ENCODE results near the gene RABL6.
"Not testable (repeated sequence)": the region's sequence is repeated elsewhere in the genome, so short reads cannot be mapped to it uniquely, and the experiment has no call there.

RABL6 gene

DNA sequence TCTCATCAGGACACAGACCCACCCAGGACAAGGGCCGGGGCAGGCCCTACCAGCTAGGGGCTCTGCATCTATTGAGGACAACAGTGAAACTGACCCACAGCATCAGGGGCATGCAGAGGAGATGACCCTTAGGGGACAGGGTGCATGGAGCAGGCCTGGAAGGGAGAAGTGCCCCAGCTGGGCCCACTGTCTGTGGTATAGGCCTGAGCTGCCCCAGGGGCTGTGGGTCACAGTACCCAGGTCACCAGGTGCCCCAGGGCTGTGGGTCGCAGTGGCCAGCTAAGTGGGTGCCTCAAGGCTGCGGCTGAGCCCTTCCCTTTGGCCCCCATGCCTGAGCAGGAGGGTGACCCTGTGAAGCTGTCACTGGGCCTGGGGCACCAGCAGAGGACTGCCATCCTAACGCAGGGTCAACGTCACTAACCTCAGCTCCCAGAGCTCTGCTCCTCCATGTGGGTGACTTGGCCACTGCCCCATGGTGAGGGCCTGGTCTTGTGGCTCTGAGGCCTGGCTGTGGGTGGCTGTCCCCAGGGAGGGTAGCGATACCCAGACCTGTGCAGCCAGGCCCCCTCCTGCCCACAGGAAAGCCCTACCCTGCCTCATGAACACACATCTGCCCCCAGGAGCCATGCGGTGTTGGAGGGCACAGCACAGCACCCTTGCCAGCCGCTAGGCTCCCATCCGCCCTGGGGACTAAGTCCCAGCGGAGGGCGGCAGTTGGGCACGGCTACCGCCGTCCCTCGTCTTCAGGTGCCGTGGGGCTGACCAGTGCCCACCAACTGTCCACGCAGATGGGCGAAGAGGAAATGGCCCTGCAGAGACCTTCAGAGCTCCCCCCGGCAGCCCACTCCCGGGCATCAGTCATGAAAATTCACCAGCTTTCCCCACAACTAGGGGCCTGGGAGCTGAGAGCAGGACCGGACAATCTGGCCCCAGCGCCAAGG lies 53.5 kb downstream of the RABL6 start:
- no peak for DNase-seq

DNA sequence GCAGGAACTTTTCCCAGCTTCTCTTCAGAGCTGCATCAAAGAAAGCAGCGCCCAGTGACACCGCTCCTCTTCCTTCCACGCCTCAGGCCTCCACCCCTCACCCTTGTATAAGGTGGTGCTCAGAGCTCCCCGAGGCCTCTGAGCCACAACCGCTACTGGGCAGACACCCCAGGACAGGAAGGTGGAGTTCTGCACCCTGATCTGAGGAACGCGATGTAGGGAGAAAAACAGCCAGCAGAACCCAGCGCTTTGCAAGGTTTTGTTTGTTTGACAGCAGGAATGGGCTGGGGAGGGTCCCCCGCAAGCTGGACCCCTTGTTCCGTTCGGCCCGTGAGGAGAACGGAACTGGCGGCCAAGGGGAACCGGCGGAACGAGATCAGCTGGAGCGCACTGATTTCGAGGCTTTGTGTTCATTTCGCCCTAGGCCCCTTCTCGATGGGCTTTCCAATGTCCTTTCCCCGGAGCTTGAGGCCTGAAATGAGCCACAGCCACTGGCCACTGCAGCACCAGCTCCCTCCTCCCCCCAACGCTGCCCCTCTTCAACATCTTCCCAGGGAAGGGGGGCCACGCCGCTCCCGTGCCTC lies 54.2 kb downstream of the RABL6 start:
- no peak for DNase-seq

DNA sequence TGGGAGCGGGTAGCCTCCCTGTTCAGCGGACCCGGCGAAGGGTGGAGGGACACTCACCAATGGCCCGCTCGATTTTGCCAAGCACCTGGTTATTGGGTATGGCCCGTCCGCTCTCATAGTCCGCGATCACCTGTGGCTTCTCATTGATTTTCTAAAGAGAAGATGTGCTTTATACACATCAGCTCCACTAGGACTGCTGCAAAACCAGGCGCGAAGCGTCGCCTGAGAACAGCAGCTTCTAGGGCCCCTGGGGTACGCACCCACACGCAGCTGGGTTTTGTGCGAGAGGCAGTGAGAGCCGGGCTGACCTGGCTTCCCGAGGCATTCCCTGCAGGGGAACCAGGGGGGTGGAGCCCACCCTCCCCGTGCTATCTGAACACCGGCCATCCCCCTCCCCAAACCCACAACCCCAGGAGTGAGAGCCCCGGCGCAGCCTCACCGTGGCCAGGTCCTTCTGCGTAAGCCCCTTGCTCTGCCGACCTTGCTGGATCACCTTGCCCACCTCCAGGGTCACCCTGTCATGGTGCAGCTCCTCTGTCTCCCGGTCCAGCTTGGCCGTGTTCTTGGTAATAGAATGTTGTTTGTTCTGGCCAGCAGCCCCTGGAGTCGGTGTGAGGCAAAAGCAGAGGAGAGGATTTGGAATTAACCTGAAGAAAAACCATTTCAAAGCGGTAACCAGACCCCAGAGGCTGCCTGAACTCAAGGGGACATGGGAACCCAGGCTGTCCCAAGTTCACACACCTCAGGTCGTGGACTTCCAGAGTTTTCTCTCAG lies 55.3 kb downstream of the RABL6 start:
- DNase-seq: no peak

DNA sequence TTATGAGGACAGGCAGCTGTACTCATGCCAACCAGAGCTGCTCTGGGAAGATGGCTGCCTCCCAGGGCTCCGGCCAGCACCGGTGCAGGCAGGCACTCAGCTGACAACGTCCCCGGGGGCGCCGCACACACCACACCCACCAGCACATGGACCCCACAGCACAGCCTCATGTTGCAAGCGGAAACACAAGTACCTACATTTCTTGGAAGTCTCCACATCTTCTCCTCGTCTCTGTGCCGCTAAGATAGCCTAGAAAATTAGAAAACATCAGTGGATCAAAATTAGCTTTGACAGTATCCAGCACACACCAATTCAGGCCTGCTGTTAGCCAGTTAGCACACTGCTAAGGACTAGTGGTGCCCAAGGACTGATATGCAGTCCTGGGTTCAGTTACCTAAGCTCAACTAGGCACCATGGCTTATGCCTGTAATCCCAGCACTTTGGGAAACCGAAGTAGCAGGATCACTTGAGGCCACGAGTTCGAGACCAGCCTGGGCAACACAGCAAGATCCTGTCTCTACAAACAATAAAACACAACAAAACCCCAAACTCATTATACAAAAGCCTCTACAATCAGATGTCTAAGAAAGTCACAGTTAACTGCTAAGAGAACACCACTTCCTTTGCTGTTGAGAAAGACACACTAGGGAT lies 56.0 kb downstream of the RABL6 start:
- no peak for DNase-seq

DNA sequence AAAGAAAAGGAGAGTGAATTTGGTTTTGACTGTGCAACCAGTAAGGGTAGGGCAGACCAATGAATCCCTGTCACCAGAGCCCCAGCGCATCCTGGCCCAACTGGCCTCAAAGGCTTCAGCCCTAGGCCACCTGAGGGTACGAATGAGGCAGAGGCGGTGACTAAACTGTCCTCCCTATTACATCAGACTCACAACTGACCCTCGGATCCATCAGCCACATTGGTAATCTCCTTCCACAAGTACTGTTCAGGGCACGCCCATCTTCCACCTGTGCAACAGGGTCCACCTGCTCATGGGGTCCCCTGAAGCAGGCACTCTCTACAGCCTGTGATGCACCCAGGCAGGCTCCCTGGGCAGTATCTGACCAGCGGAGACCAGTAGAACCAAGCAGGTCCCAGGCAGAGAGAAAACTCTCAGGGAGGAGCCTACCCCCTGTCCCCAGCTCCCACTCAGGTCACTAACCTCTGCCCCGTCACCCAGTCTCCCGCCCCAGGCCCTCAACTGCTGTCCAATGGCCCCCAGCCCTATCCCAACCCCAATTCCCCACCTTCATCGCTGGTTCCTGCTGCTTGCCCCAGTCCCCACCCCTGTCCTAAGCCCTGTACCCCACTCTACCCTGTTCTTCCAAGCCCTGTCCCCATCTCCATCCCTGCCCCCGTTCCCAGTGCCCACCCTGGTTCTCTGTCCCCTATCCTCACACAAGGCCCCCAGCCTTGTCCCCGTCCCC lies 57.5 kb downstream of the RABL6 start:
- DNase-seq: no peak

DNA sequence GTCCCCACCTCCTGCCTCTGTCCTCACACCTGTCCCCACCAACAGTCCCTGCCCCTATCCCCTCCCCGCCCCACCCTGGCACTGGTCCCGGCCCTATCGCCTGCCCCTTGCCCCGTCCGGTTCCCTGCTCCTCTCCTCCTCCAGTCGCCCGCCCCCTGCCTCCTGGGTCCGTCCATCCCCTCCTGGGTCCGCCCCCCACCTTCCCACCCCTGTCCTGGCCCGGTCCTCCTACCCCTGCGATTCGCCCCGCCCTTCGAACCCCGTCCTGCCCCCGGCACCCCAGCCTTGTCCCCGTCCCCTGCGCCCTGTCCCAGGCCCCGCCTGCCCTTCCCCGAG lies 58.0 kb downstream of the RABL6 start:
- DNase-seq: no peak

DNA sequence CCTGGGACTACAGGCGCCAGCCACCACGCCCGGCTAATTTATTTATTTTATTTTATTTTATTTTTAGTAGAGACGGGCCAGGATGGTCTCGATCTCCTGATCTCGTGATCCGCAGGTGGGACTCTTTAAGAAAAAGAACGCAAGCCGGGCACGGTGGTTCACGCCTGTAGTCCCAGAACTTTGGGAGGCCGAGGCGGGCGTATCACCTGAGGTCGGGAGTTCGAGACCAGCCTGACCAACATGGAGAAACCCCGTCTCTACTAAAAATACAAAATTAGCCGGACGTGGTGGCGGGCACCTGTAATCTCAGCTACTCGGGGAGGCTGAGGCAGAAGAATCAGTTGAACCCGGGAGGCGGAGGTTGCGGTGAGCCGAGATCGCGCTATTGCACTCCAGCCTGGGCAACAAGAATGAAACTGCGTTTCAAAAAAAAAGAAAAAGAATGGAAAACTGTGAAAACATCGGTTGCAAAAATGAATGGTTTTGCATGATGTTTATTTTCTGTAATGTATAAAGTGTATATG lies 59.2 kb downstream of the RABL6 start:
- DNase-seq: not testable (repeated sequence)

DNA sequence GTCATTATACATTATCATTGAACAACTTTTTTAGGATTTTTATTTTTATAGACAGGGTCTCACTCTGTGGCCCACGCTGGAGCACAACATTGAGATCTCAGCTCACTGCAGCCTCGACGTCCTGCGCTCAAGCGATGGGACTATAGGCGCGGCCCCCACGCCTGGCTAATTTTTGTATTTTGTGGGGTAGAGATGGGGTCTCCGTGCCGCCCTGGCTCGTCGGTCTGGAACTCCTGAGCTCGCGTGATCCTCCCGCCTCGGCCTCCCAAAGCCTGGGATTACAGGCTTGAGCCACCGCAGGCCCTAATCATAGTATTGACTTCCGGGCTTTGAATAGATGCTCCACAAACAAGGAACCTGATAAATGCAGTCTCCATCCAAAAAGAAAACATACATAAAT lies 59.7 kb downstream of the RABL6 start:
- no peak for DNase-seq

DNA sequence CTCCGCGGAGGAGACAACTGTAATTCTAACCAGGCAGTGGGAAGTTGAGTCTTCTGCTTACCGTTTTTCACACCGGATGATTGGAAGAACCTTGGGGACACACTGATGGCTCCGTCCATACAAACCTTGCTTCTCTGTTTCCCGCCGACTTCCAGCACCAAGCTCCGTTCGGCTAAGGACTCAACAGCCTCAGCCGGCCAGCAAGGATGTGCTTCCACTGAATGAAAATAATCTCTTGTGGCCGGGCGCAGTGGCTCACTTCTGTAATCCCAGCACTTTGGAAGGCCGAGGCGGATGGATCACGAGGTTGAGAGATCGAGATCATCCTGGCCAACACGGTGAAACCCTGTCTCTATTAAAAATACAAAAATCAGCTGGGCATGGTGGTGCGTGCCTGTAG lies 60.2 kb downstream of the RABL6 start:
- no peak for DNase-seq

DNA sequence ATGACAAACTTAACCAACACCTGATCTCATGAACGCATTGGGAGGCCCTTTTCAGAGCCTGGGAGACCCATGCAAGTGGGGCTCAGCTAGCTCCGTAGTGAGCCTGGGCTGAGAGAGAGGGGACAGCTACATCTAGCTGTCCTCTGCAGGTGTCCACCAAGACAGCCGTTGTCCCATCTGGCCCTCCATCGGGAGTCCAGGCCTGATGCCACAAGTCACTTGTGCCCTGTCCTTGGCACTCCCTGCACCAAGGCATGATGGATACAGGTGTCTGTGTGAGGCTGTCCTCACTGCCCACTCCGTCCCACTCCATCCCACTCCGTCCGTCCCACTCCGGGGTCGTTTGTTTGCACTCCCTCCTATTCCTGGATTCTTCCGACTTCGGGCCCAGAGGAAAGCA lies 60.9 kb downstream of the RABL6 start:
- DNase-seq: no peak

DNA sequence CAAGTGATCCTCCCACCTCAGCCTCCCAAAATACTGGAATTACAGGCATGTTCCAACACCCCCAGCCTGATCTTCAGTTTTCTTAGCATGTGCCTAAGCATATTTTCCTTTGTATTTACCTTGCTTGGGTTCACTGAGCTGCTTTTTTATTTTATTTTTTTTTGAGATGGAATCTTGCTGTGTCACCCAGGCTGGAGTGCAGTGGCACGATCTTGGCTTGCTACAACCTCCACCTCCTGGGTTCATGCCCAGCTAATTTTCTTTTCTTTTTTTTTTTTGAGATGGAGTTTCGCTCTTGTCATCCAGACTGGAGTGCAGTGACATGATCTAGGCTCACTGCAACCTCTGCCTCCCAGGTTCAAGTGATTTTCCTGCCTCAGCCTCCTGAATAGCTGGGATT lies 61.9 kb downstream of the RABL6 start:
- not testable (repeated sequence) for DNase-seq

DNA sequence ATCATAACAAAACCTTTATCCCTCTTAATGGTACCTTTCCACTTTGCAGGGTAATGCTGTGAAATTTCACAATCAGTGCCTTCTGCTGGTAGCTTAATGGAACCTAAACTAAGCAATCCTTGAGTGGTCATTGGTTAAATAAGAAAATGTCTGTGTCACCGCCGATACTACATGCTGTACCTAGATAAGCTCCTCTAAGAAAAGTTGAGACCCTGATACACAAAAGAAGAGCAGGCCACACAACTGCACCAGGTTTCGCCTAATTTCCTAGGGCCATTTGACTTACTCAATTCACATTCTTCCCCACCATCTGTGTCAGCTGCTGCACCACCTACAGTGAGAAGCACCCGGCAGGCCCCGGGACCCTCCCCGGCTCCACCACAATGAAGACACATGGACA lies 67.4 kb downstream of the RABL6 start:
- DNase-seq: no peak

DNA sequence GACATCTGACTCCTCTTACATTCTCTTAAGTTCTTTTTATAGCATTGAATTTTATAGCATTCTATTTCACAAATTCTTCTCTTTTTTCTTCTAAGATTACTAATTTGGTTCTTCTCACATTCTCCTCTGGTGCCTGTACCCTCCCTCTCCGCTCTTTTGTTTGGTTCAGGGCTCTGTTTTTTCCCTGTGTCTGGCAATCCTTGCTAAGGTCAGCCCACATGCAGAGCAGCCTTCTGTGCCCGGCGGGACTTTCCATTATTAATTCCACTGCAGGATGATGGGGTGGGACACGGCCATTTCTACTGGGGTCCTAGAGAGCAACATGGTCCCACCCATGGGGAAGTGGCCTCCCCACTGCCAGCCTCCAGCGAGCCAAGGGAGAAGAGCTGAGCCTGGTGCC lies 68.7 kb downstream of the RABL6 start:
- DNase-seq: no peak

DNA sequence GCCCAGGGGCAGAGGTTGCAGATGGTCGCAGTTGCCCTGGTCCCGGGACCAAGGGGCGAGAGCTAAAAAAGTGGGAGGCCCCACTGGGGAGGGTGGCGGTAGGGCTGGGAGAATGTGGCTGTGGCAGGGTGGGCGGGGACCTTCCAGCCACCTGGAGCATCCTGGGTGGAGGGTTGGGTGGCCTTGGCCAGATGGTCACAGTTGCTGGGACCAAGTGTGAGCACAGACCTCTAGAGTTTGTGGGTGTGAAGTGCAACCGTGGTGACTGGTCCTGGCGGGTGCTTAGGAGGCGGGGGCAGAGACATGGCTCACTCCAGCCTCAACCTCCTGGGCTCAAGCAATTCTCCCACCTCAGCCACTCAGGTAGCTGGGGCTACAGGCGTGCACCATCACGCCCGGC lies 72.9 kb downstream of the RABL6 start:
- DNase-seq: no peak

DNA sequence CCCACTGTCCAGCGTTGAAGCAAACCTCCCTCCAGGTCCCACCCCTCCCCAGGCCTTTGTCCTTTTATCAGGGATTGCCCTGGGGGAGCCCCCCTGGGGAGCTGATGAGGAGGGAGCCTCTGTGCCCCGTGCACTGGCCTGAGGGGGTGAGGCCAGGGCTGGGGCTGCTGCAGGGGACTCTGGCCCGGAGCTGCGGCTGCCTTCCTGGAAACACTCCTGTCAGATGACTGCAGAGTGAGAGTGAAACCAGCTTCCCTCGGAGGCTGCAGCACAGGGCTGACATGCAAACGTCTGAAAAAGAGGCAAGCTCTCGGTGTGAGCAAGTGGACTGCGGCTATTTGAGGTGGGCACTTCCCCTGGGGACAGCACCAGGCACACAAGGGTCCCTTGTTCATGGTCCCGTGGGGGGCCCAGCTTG lies 74.0 kb downstream of the RABL6 start:
- DNase-seq: no peak

DNA sequence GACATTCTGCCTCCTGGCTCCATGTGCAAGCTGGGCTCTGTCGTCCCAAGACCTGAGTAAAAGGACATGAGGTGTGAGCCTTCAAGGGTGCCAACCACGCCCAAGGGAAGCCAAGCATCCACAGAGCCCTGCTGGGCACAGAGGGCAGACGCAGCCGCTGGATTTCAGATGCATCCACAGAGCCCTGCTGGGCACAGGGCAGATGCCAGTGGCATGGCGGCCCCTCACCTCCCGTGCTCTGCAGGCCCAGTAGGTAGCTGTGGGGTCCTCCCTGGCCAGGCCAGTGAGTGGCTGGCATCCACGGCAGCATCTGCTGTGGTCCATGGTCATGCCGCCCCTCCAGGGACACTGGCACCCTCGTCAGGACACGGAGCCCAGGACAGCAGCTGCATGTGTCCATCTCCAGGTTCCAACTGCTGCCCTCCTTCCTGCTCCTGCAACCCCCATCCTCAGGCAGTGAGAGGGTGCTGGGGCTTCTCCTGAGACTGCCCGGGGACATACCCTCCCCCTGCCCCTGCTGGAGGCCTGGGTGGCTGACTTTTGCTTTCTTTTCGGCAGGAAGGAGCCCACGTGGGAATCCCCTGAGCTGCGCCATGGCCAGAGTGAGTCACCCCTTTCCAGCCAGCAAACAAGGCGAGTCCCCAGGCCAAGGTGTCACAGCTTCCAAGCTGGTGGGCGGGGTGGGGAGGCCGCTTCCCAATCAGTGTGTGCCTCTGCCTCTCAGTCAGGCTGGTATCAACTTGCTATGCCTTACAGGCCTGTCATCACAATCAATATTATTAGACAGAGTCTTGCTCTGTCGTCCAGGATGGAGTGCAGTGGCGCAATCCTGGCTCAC lies 74.6 kb downstream of the RABL6 start:
- no peak for DNase-seq

DNA sequence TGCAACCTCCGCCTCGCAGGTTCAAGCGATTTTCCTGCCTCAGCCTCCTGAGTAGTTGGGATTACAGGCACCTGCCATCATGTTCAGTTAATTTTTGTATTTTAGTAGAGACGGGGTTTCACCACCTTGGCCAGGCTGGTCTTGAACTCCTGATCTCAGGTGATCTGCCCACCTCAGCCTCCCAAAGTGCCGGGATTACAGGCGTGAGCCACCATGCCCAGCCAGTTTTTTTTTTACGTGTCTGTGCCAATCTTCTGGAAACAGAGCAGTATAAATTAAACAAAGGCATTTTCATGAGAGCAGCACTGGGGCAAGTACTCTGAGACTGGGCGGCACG lies 75.2 kb downstream of the RABL6 start:
- not testable (repeated sequence) for DNase-seq

DNA sequence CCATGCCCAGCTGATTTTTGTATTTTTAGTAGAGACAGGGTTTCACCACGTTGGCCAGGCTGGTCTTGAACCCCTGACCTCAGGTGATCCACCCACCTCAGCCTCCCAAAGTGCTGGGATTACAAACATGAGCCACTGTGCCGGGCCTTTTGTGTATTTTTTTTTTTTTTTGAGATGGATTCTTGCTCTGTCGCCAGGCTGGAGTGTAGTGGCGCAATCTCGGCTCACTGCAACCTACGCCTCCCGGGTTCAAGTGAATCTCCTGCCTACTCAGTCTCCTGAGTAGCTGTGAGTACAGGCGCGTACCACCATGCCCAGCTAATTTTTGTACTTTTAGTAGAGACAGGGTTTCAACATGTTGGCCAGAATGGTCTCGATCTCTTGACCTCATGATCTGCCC lies 75.9 kb downstream of the RABL6 start:
- DNase-seq: not testable (repeated sequence)

DNA sequence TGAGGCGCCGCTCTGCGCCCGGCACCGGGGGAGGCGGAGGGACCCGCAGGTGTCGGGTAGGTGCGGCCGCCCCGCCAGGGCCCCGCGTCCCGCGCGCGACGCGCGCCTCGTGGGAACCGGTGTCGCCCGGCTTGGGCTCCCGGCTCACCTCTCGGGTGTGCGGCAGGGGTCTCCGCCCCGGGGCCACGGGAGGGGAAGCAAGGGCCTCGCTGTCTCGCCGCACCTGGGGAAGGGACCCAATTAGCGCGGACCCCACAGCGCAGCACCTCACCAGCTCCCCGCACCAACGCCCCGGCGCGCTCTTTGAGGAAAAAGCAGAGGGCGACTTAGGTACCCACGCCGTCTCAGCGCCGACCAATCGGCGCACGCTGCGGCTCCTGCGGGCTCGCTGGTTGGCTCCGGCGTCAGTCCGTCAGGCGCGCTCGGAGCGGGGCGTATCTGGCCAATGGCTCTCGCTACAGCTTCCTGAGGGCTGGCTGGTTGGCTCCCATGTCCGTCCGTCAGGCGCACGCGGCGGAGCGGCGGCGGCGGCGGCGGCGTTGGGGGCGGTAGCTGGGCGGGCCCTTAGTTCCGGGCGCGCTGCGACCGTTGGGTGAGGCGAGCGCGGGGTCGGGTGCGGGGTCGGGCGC lies 78.3 kb downstream of the RABL6 start, which contains the start of gene TRAF2:
Gene TRAF2, plus strand, starts transcription at position 567 of the 629 bp plus-strand sequence. CDS start 12,225 bp downstream, outside the sequence.
- DNase-seq: peak; percentile 97

All from NCI-H2107 (cell line).